ENCODE results near the gene SCARB2.

Gene SCARB2

GRCh38 chr4:76156635-76157034 lies 57.0 kb downstream of the SCARB2 start:
- H3K27ac ChIP-seq (ENCODE audit: low read depth, low read length): no peak overlapping the region
- no peaks in the 10 kb centered on the region for H3K79me2 ChIP-seq (ENCODE audit: control insufficient read depth, insufficient read depth, low read length, unreplicated experiment)
- 0 out of 2 replicates have a peak, but pooled peaks cover 2% of the 10 kb centered on the region for H3K36me3 ChIP-seq (ENCODE audit: insufficient read depth, low read length)
- H3K4me3 ChIP-seq (ENCODE audit: low read depth, low read length): no peak overlapping the region
- no peak overlapping the region for H2AFZ ChIP-seq (ENCODE audit: low read length, unreplicated experiment)
- no peaks in the 10 kb centered on the region for H3K4me1 ChIP-seq (ENCODE audit: control insufficient read depth, insufficient read depth, low read length, unreplicated experiment)
- H3K27me3 ChIP-seq (ENCODE audit: insufficient read depth, low read length): no peaks in the 10 kb centered on the region

- Histone ChIP-seq H3K27me3 (ENCODE audit: insufficient read depth, low read length) (no peaks in the 10 kb centered on the region), H3K79me2 (ENCODE audit: control insufficient read depth, insufficient read depth, low read length, unreplicated experiment) (no peaks in the 10 kb centered on the region), H3K36me3 (ENCODE audit: insufficient read depth, low read length) (no peaks in the 10 kb centered on the region), H2AFZ (ENCODE audit: low read length, unreplicated experiment) (no peak overlapping the region), H3K27ac (ENCODE audit: low read depth, low read length) (no peak overlapping the region), H3K4me1 (ENCODE audit: control insufficient read depth, insufficient read depth, low read length, unreplicated experiment) (no peaks in the 10 kb centered on the region), H3K4me3 (ENCODE audit: low read depth, low read length) (no peak overlapping the region)
Observed at GRCh38 chr4:76155979-76156378, 57.6 kb downstream of the SCARB2 start.

- Histone ChIP-seq H3K27ac (ENCODE audit: low read depth, low read length) (no peak overlapping the region), H3K4me3 (ENCODE audit: low read depth, low read length) (no peak overlapping the region), H3K36me3 (ENCODE audit: insufficient read depth, low read length) (no peaks in the 10 kb centered on the region), H3K27me3 (ENCODE audit: insufficient read depth, low read length) (no peaks in the 10 kb centered on the region), H2AFZ (ENCODE audit: low read length, unreplicated experiment) (no peak overlapping the region), H3K79me2 (ENCODE audit: control insufficient read depth, insufficient read depth, low read length, unreplicated experiment) (peaks cover 15% of the 10 kb centered on the region), H3K4me1 (ENCODE audit: control insufficient read depth, insufficient read depth, low read length, unreplicated experiment) (no peaks in the 10 kb centered on the region)
Observed at GRCh38 chr4:76153356-76153755, 60.3 kb downstream of the SCARB2 start.

GRCh38 chr4:76148142-76148865 lies 65.3 kb downstream of the SCARB2 start, which contains the start of gene NUP54:
Gene NUP54 (minus strand): TSS chr4:76148397. CDS start chr4:76148374, 23 bp downstream.
- Histone ChIP-seq H3K36me3 (ENCODE audit: insufficient read depth, low read length) (peaks cover 5% of the 10 kb centered on the region; the same call in 1 of the 2 replicates), H3K4me1 (ENCODE audit: control insufficient read depth, insufficient read depth, low read length, unreplicated experiment) (peaks cover 11% of the 10 kb centered on the region), H3K27ac (ENCODE audit: low read depth, low read length) (peak within 1 kb of the TSS; percentile 81), H2AFZ (ENCODE audit: low read length, unreplicated experiment) (peak within 1 kb of the TSS; percentile 89), H3K27me3 (ENCODE audit: insufficient read depth, low read length) (no peaks in the 10 kb centered on the region), H3K79me2 (ENCODE audit: control insufficient read depth, insufficient read depth, low read length, unreplicated experiment) (peaks cover 58% of the 10 kb centered on the region), H3K4me3 (ENCODE audit: low read depth, low read length) (peak within 1 kb of the TSS; percentile 95)

- H3K27me3 ChIP-seq (ENCODE audit: insufficient read depth, low read length): no peaks in the 10 kb centered on the region
- peak overlapping the region; percentile 95 for H3K4me3 ChIP-seq (ENCODE audit: low read depth, low read length)
- H2AFZ ChIP-seq (ENCODE audit: low read length, unreplicated experiment): peak overlapping the region; percentile 89
- peak overlapping the region; percentile 81 for H3K27ac ChIP-seq (ENCODE audit: low read depth, low read length)
- H3K36me3 ChIP-seq (ENCODE audit: insufficient read depth, low read length): peaks cover 5% of the 10 kb centered on the region; the same call in 1 of the 2 replicates
- H3K79me2 ChIP-seq (ENCODE audit: control insufficient read depth, insufficient read depth, low read length, unreplicated experiment): peaks cover 64% of the 10 kb centered on the region
- H3K4me1 ChIP-seq (ENCODE audit: control insufficient read depth, insufficient read depth, low read length, unreplicated experiment): peaks cover 11% of the 10 kb centered on the region
Observed at GRCh38 chr4:76147454-76148141, 66.0 kb downstream of the SCARB2 start.

GRCh38 chr4:76144546-76144945 lies 69.1 kb downstream of the SCARB2 start:
- H3K36me3 ChIP-seq (ENCODE audit: insufficient read depth, low read length): peaks cover 19% of the 10 kb centered on the region
- H2AFZ ChIP-seq (ENCODE audit: low read length, unreplicated experiment): no peak overlapping the region
- H3K27ac ChIP-seq (ENCODE audit: low read depth, low read length): no peak overlapping the region
- H3K79me2 ChIP-seq (ENCODE audit: control insufficient read depth, insufficient read depth, low read length, unreplicated experiment): peaks cover 82% of the 10 kb centered on the region
- H3K4me3 ChIP-seq (ENCODE audit: low read depth, low read length): no peak overlapping the region
- peaks cover 11% of the 10 kb centered on the region for H3K4me1 ChIP-seq (ENCODE audit: control insufficient read depth, insufficient read depth, low read length, unreplicated experiment)
- H3K27me3 ChIP-seq (ENCODE audit: insufficient read depth, low read length): no peaks in the 10 kb centered on the region

GRCh38 chr4:76141241-76141640 lies 72.4 kb downstream of the SCARB2 start:
- Histone ChIP-seq H2AFZ (ENCODE audit: low read length, unreplicated experiment) (no peak overlapping the region), H3K4me3 (ENCODE audit: low read depth, low read length) (no peak overlapping the region), H3K27ac (ENCODE audit: low read depth, low read length) (no peak overlapping the region), H3K36me3 (ENCODE audit: insufficient read depth, low read length) (peaks cover 28% of the 10 kb centered on the region), H3K79me2 (ENCODE audit: control insufficient read depth, insufficient read depth, low read length, unreplicated experiment) (peaks cover 74% of the 10 kb centered on the region), H3K27me3 (ENCODE audit: insufficient read depth, low read length) (no peaks in the 10 kb centered on the region), H3K4me1 (ENCODE audit: control insufficient read depth, insufficient read depth, low read length, unreplicated experiment) (peaks cover 8% of the 10 kb centered on the region)

GRCh38 chr4:76127754-76128153 lies 85.9 kb downstream of the SCARB2 start:
- Histone ChIP-seq H3K27me3 (ENCODE audit: insufficient read depth, low read length) (no peaks in the 10 kb centered on the region), H3K36me3 (ENCODE audit: insufficient read depth, low read length) (peaks cover 37% of the 10 kb centered on the region), H3K79me2 (ENCODE audit: control insufficient read depth, insufficient read depth, low read length, unreplicated experiment) (peaks cover 2% of the 10 kb centered on the region), H3K4me1 (ENCODE audit: control insufficient read depth, insufficient read depth, low read length, unreplicated experiment) (no peaks in the 10 kb centered on the region), H3K4me3 (ENCODE audit: low read depth, low read length) (no peak overlapping the region), H2AFZ (ENCODE audit: low read length, unreplicated experiment) (no peak overlapping the region), H3K27ac (ENCODE audit: low read depth, low read length) (no peak overlapping the region)

GRCh38 chr4:76125816-76126215 lies 87.8 kb downstream of the SCARB2 start:
- Histone ChIP-seq H3K4me3 (ENCODE audit: low read depth, low read length) (no peak overlapping the region), H3K36me3 (ENCODE audit: insufficient read depth, low read length) (peaks cover 45% of the 10 kb centered on the region), H3K27ac (ENCODE audit: low read depth, low read length) (no peak overlapping the region), H3K79me2 (ENCODE audit: control insufficient read depth, insufficient read depth, low read length, unreplicated experiment) (peaks cover 2% of the 10 kb centered on the region), H2AFZ (ENCODE audit: low read length, unreplicated experiment) (no peak overlapping the region), H3K27me3 (ENCODE audit: insufficient read depth, low read length) (no peaks in the 10 kb centered on the region), H3K4me1 (ENCODE audit: control insufficient read depth, insufficient read depth, low read length, unreplicated experiment) (no peaks in the 10 kb centered on the region)

GRCh38 chr4:76120199-76120598 lies 93.4 kb downstream of the SCARB2 start:
- H3K27ac ChIP-seq (ENCODE audit: low read depth, low read length): no peak overlapping the region
- H3K4me3 ChIP-seq (ENCODE audit: low read depth, low read length): no peak overlapping the region
- H3K79me2 ChIP-seq (ENCODE audit: control insufficient read depth, insufficient read depth, low read length, unreplicated experiment): no peaks in the 10 kb centered on the region
- peaks cover 47% of the 10 kb centered on the region for H3K36me3 ChIP-seq (ENCODE audit: insufficient read depth, low read length)
- no peak overlapping the region for H2AFZ ChIP-seq (ENCODE audit: low read length, unreplicated experiment)
- H3K4me1 ChIP-seq (ENCODE audit: control insufficient read depth, insufficient read depth, low read length, unreplicated experiment): no peaks in the 10 kb centered on the region
- H3K27me3 ChIP-seq (ENCODE audit: insufficient read depth, low read length): no peaks in the 10 kb centered on the region

GRCh38 chr4:76117536-76117935 lies 96.1 kb downstream of the SCARB2 start:
- Histone ChIP-seq H3K27me3 (ENCODE audit: insufficient read depth, low read length) (no peaks in the 10 kb centered on the region), H3K36me3 (ENCODE audit: insufficient read depth, low read length) (peaks cover 39% of the 10 kb centered on the region), H3K79me2 (ENCODE audit: control insufficient read depth, insufficient read depth, low read length, unreplicated experiment) (no peaks in the 10 kb centered on the region), H3K4me1 (ENCODE audit: control insufficient read depth, insufficient read depth, low read length, unreplicated experiment) (no peaks in the 10 kb centered on the region), H3K4me3 (ENCODE audit: low read depth, low read length) (no peak overlapping the region), H3K27ac (ENCODE audit: low read depth, low read length) (no peak overlapping the region), H2AFZ (ENCODE audit: low read length, unreplicated experiment) (no peak overlapping the region)
